ENCODE data around the gene ATP6V1G1. TPM values are rescaled to one million over a fixed set of nuclear protein-coding genes. Genes with fewer than 3 reads are reported as not detected.

Gene ATP6V1G1
- 46.7 and 74.2 TPM in 2 replicates for total RNA-seq

GRCh38 chr9:114587345-114588202 lies at the start of gene ATP6V1G1:
Gene ATP6V1G1 (plus strand): TSS chr9:114587769. CDS start chr9:114587839, 70 bp downstream.

Small RNAs within 50 kb of the gene (small RNA-seq; reads per million reads assigned to genes)
- not detected for gene RF00019

Other genes starting within 250 kb of the ATP6V1G1 start
- 4.8 and 6.8 TPM in 2 replicates for gene AKNA, start 199.8 kb upstream of the ATP6V1G1 start, total RNA-seq
- 0.73 and 0.78 TPM in 2 replicates for gene WHRN, start 82.3 kb upstream of the ATP6V1G1 start, total RNA-seq
- gene TMEM268, start 23.5 kb downstream of the ATP6V1G1 start, total RNA-seq = 2.6 and 4.7 TPM in 2 replicates
- gene TEX53, start 70.0 kb downstream of the ATP6V1G1 start, total RNA-seq = not detected in 2 replicates
- not detected in 2 replicates for gene TEX48, start 94.4 kb downstream of the ATP6V1G1 start, total RNA-seq
- under 0.01 and 0.20 TPM in 2 replicates for gene TNFSF15, start 218.3 kb downstream of the ATP6V1G1 start, total RNA-seq

Measured in subcutaneous preadipocyte (primary cell).